ENCODE data around the gene CCDC63. TPM values are rescaled to one million over a fixed set of nuclear protein-coding genes. Genes with fewer than 3 reads are reported as not detected.

Gene CCDC63
- total RNA-seq, 4 donors from 2014 or later: not detected

GRCh38 chr12:110809149-110809548 is 37.6 kb upstream of the CCDC63 start:
- ATAC-seq: no peak
- H3K36me3 ChIP-seq: no peaks in the 10 kb centered on the region
- no peak overlapping the region for H3K27ac ChIP-seq
- TF ChIP-seq CTCF (IDR thresholded peaks at IDR 0.05) (no peak), POLR2AphosphoS5 (IDR thresholded peaks at IDR 0.05) (no peak), POLR2A (IDR thresholded peaks at IDR 0.05) (no peak), EP300 (IDR thresholded peaks at IDR 0.05) (no peak)
- H3K27me3 ChIP-seq: peaks cover 12% of the 10 kb centered on the region
- peaks cover 0 to 7% (median 0%) of the 10 kb centered on the region in 3 donors for H3K9me3 ChIP-seq
- H3K4me3 ChIP-seq: no peak overlapping the region
- no peaks in the 10 kb centered on the region for H3K4me1 ChIP-seq
- WGBS, 2 donors (ENCODE audit: low coverage in 1 of 2): 50 to 73% methylated on average over 1 of the region's 1 CpG

GRCh38 chr12:110811972-110812371 is 34.8 kb upstream of the CCDC63 start:
- H3K4me1 ChIP-seq: no peaks in the 10 kb centered on the region
- ATAC-seq: no peak
- WGBS, 2 donors (ENCODE audit: low coverage in 1 of 2): 67 to 89% methylated on average over 1 to 4 of the region's 6 CpGs
- H3K4me3 ChIP-seq: no peak overlapping the region
- no peaks in the 10 kb centered on the region for H3K36me3 ChIP-seq
- no peaks in the 10 kb centered on the region for H3K9me3 ChIP-seq
- TF ChIP-seq CTCF (IDR thresholded peaks at IDR 0.05): no peak
- TF ChIP-seq POLR2AphosphoS5 (IDR thresholded peaks at IDR 0.05): no peak
- no peak for TF ChIP-seq POLR2A (IDR thresholded peaks at IDR 0.05)
- TF ChIP-seq EP300 (IDR thresholded peaks at IDR 0.05): no peak
- peaks cover 12% of the 10 kb centered on the region for H3K27me3 ChIP-seq
- no peak overlapping the region for H3K27ac ChIP-seq

GRCh38 chr12:110813285-110813684 is 33.5 kb upstream of the CCDC63 start:
- no peaks in the 10 kb centered on the region for H3K4me1 ChIP-seq
- no peak overlapping the region for H3K4me3 ChIP-seq
- no peaks in the 10 kb centered on the region for H3K36me3 ChIP-seq
- ATAC-seq: no peak
- H3K27me3 ChIP-seq: peaks cover 12% of the 10 kb centered on the region
- H3K9me3 ChIP-seq: no peaks in the 10 kb centered on the region
- no peak for TF ChIP-seq POLR2AphosphoS5 (IDR thresholded peaks at IDR 0.05)
- no peak for TF ChIP-seq POLR2A (IDR thresholded peaks at IDR 0.05)
- no peak for TF ChIP-seq EP300 (IDR thresholded peaks at IDR 0.05)
- no peak for TF ChIP-seq CTCF (IDR thresholded peaks at IDR 0.05)
- no peak overlapping the region for H3K27ac ChIP-seq
- 28 to 31% methylated on average over 2 to 7 of the region's 8 CpGs for WGBS, 2 donors (ENCODE audit: low coverage in 1 of 2)

- 17% methylated on average over 1 of the region's 2 CpGs; no CpG with 5 or more reads in 1 of the 2 donors for WGBS, 2 donors (ENCODE audit: low coverage in 1 of 2)
- TF ChIP-seq CTCF (IDR thresholded peaks at IDR 0.05): no peak
- TF ChIP-seq EP300 (IDR thresholded peaks at IDR 0.05): no peak
- no peak for TF ChIP-seq POLR2AphosphoS5 (IDR thresholded peaks at IDR 0.05)
- TF ChIP-seq POLR2A (IDR thresholded peaks at IDR 0.05): no peak
- ATAC-seq: no peak
- Histone ChIP-seq H3K27ac (no peak overlapping the region), H3K27me3 (peaks cover 12% of the 10 kb centered on the region), H3K4me3 (no peak overlapping the region), H3K9me3 (no peaks in the 10 kb centered on the region), H3K4me1 (no peaks in the 10 kb centered on the region), H3K36me3 (no peaks in the 10 kb centered on the region)
These were observed 33.0 kb upstream of the CCDC63 start for GRCh38 chr12:110813756-110814155.

- Histone ChIP-seq H3K4me1 (no peaks in the 10 kb centered on the region), H3K27ac (no peak overlapping the region), H3K9me3 (no peaks in the 10 kb centered on the region), H3K36me3 (no peaks in the 10 kb centered on the region), H3K4me3 (no peak overlapping the region), H3K27me3 (peaks cover 12% of the 10 kb centered on the region)
- ATAC-seq: no peak
- 100% methylated on average over 1 of the region's 1 CpG; no CpG with 5 or more reads in 1 of the 2 donors for whole genome bisulfite sequencing, 2 donors (ENCODE audit: low coverage in 1 of 2)
- TF ChIP-seq CTCF (IDR thresholded peaks at IDR 0.05): no peak
- no peak for TF ChIP-seq EP300 (IDR thresholded peaks at IDR 0.05)
- TF ChIP-seq POLR2A (IDR thresholded peaks at IDR 0.05): no peak
- TF ChIP-seq POLR2AphosphoS5 (IDR thresholded peaks at IDR 0.05): no peak
These were observed 30.5 kb upstream of the CCDC63 start for GRCh38 chr12:110816248-110816647.

All from gastroesophageal sphincter (tissue), 4 donors.